NCI-H526 treated with DMSO at 0.1 percent for 48 hours (cell line): ENCODE data around the gene CARD8.
"Not testable (repeated sequence)": the region's sequence is repeated elsewhere in the genome, so short reads cannot be mapped to it uniquely, and the experiment has no call there.

Source experiments
- DNase-seq: peaks from one replicate; lab custom pipeline; 2025; lab: John Stamatoyannopoulos, UW

CARD8 gene

GRCh38 chr19:48255376-48256303 is at the start of gene CARD8:
TSS of gene CARD8 (minus strand) at chr19:48255912. CDS start at chr19:48241020, 14,892 bp downstream.
- DNase-seq, result peak; percentile 79

GRCh38 chr19:48303866-48304265 is 48.2 kb upstream of the CARD8 start:
- no peak for DNase-seq

- no peak for DNase-seq
Measured at GRCh38 chr19:48303367-48303766, 47.7 kb upstream of the CARD8 start.

GRCh38 chr19:48302600-48302959 is 46.9 kb upstream of the CARD8 start:
- no peak for DNase-seq

- DNase-seq, result no peak
Measured at GRCh38 chr19:48301886-48302599, 46.3 kb upstream of the CARD8 start.

- no peak for DNase-seq
Measured at GRCh38 chr19:48297975-48298374, 42.3 kb upstream of the CARD8 start.

GRCh38 chr19:48296963-48297734 is 41.4 kb upstream of the CARD8 start:
- no peak for DNase-seq

- DNase-seq, result no peak
Measured at GRCh38 chr19:48295458-48295857, 39.7 kb upstream of the CARD8 start.

GRCh38 chr19:48292798-48293197 is 37.1 kb upstream of the CARD8 start:
- DNase-seq, result no peak

- DNase-seq, result not testable (repeated sequence)
Measured at GRCh38 chr19:48291489-48291815, 35.7 kb upstream of the CARD8 start.

GRCh38 chr19:48290771-48291488 is 35.2 kb upstream of the CARD8 start:
- peak; percentile 35 for DNase-seq

GRCh38 chr19:48290401-48290770 is 34.7 kb upstream of the CARD8 start:
- no peak for DNase-seq

- no peak for DNase-seq
Measured at GRCh38 chr19:48287748-48288147, 32.0 kb upstream of the CARD8 start.

- no peak for DNase-seq
Measured at GRCh38 chr19:48284896-48285295, 29.2 kb upstream of the CARD8 start.

GRCh38 chr19:48283908-48284307 is 28.2 kb upstream of the CARD8 start:
- DNase-seq, result no peak

- no peak for DNase-seq
Measured at GRCh38 chr19:48279747-48280146, 24.0 kb upstream of the CARD8 start.

- no peak for DNase-seq
Measured at GRCh38 chr19:48274938-48275337, 19.2 kb upstream of the CARD8 start.

GRCh38 chr19:48274173-48274572 is 18.5 kb upstream of the CARD8 start:
- no peak for DNase-seq

GRCh38 chr19:48271531-48272151 is 15.9 kb upstream of the CARD8 start:
- peak; percentile 43 for DNase-seq

- not testable (repeated sequence) for DNase-seq
Measured at GRCh38 chr19:48269617-48270026, 13.9 kb upstream of the CARD8 start.

GRCh38 chr19:48265326-48265725 is 9.6 kb upstream of the CARD8 start:
- DNase-seq, result not testable (repeated sequence)

- not testable (repeated sequence) for DNase-seq
Measured at GRCh38 chr19:48260359-48260714, 4.6 kb upstream of the CARD8 start.
